CD4-positive, CD25-positive, alpha-beta regulatory T cell (primary cell): ENCODE results near the gene ARF4. TPM values are rescaled to one million over a fixed set of nuclear protein-coding genes. Genes with fewer than 3 reads are reported as not detected.

Experiments
- ATAC-seq, 2 donors: fragments of 150-1000 bp; cut with Tn5 transposase; one replicate each; pipeline ENCODE4 v1.10.0; 2021; ENCODE audit warnings: low read depth in 2 of 2, moderate number of reproducible peaks in 2 of 2, moderate library complexity in 1 of 2
- DNase-seq, 3 donors: peaks; one replicate each; pipeline versions ENCODE4 v3.0.0 to v3.0.0-alpha.2; 2012 to 2022; ENCODE audit warnings: mixed read lengths in 1 of 3
- H3K27ac ChIP-seq: one replicate; pipeline ENCODE4 v1.7.0; 2013; ENCODE audit warnings: mild to moderate bottlenecking, low read length; ENCODE audit not compliant: insufficient read depth, poor library complexity, severe bottlenecking
- H3K27me3 ChIP-seq: one replicate; pipeline ENCODE4 v1.7.0; 2013; ENCODE audit warnings: low read length; ENCODE audit not compliant: control insufficient read depth, insufficient read depth
- H3K36me3 ChIP-seq: one replicate; pipeline ENCODE4 v1.7.0; 2013; ENCODE audit warnings: mild to moderate bottlenecking, low read length, moderate library complexity; ENCODE audit not compliant: control insufficient read depth, insufficient read depth
- H3K4me1 ChIP-seq: 2 replicates; pipeline ENCODE4 v1.7.0; 2013; ENCODE audit warnings: mild to moderate bottlenecking, low read length; ENCODE audit not compliant: insufficient read depth, control insufficient read depth, poor library complexity, severe bottlenecking
- H3K4me3 ChIP-seq: one replicate; pipeline ENCODE4 v1.7.0; 2013; ENCODE audit warnings: low read depth, mild to moderate bottlenecking, low read length, moderate library complexity
- H3K9me3 ChIP-seq, 2 experiments: 1 replicate in 1 of 2; 2 replicates in 1 of 2; pipeline ENCODE4 v1.7.0; 2013; ENCODE audit warnings: low read length in 2 of 2, mild to moderate bottlenecking in 1 of 2, moderate library complexity in 1 of 2; ENCODE audit not compliant: control insufficient read depth in 2 of 2
- H3K27ac Mint-ChIP-seq, 3 donors: one replicate each; pipeline ENCODE4 v1.8.0; 2020 to 2022; ENCODE audit warnings: mild to moderate bottlenecking in 3 of 3, mixed read lengths in 3 of 3, moderate library complexity in 2 of 3
- H3K27me3 Mint-ChIP-seq: one replicate; pipeline ENCODE4 v1.8.0; 2022; ENCODE audit warnings: mild to moderate bottlenecking, mixed read lengths
- H3K36me3 Mint-ChIP-seq: one replicate; pipeline ENCODE4 v1.8.0; 2020; ENCODE audit warnings: mixed read lengths
- H3K4me1 Mint-ChIP-seq, 4 donors: one replicate each; pipeline ENCODE4 v1.8.0; 2020 to 2022; ENCODE audit warnings: mixed read lengths in 4 of 4, mild to moderate bottlenecking in 1 of 4
- H3K4me3 Mint-ChIP-seq, 4 donors: one replicate each; pipeline ENCODE4 v1.8.0; 2020 to 2022; ENCODE audit warnings: mild to moderate bottlenecking in 4 of 4, mixed read lengths in 4 of 4, moderate library complexity in 3 of 4
- H3K9me3 Mint-ChIP-seq, 7 donors: one replicate each; pipeline ENCODE4 v1.8.0; 2020 to 2022; ENCODE audit warnings: mixed read lengths in 7 of 7, mild to moderate bottlenecking in 3 of 7, moderate library complexity in 2 of 7
- polyA plus RNA-seq, 4 donors: library from polyadenylated mRNA; unstranded; fragments of 300-500 nt; fragmentation: Illumina TruSeq; gene quantifications; one replicate each; pipeline ENCODE4 v1.2.3, GENCODE V29; 2021
- total RNA-seq: library from RNA; stranded (reverse); gene quantifications from one replicate; pipeline ENCODE4 v1.2.3, GENCODE V29; 2022

The ARF4 gene
- total and polyA plus RNA-seq, 5 donors from 2014 or later, result 84.6 to 144 (median 132) TPM

- Histone ChIP-seq H3K36me3 (no peaks in the 10 kb centered on the region), H3K9me3 (no peaks in the 10 kb centered on the region), H3K27me3 (no peaks in the 10 kb centered on the region), H3K27ac (no peak overlapping the region), H3K4me3 (no peak overlapping the region), H3K4me1 (no peaks in the 10 kb centered on the region)
- Mint-ChIP-seq H3K4me3 (no peak overlapping the region), H3K4me1 (peaks cover 0 to 2% (median 0%) of the 10 kb centered on the region in 4 donors), H3K27me3 (peaks cover 11% of the 10 kb centered on the region), H3K27ac (no peak overlapping the region), H3K9me3 (peaks cover 0 to 4% (median 0%) of the 10 kb centered on the region in 7 donors), H3K36me3 (no peaks in the 10 kb centered on the region)
- no peak for DNase-seq
- no peak for ATAC-seq
Measured at GRCh38 chr3:57538465-57538864, 58.7 kb downstream of the ARF4 start.

- no peaks in the 10 kb centered on the region for H3K4me1 Mint-ChIP-seq
- no peak overlapping the region for H3K4me3 Mint-ChIP-seq
- no peaks in the 10 kb centered on the region for H3K36me3 Mint-ChIP-seq
- H3K9me3 Mint-ChIP-seq, result peaks cover 0 to 3% (median 0%) of the 10 kb centered on the region in 7 donors
- Histone ChIP-seq H3K9me3 (no peaks in the 10 kb centered on the region), H3K4me1 (no peaks in the 10 kb centered on the region), H3K36me3 (no peaks in the 10 kb centered on the region), H3K27ac (no peak overlapping the region), H3K27me3 (no peaks in the 10 kb centered on the region), H3K4me3 (no peak overlapping the region)
- no peak overlapping the region for H3K27ac Mint-ChIP-seq
- ATAC-seq (no peak), DNase-seq (no peak)
- peaks cover 30% of the 10 kb centered on the region for H3K27me3 Mint-ChIP-seq
Measured at GRCh38 chr3:57530071-57530608, 67.0 kb downstream of the ARF4 start.

Other genes with a start within 250 kb of the ARF4 start
- gene DNAH12, start 53.0 kb downstream of the ARF4 start, total RNA-seq, result 0.22 TPM
- not detected for gene DNAH12, start 53.0 kb downstream of the ARF4 start, polyA plus RNA-seq
- 33.2 TPM for gene PDE12, start 41.1 kb downstream of the ARF4 start, total RNA-seq
- gene PDE12, start 41.1 kb downstream of the ARF4 start, polyA plus RNA-seq, result 10 to 100 TPM; 16.0 to 26.2 (median 19.1) TPM
- 43.6 TPM for gene DENND6A, start 95.7 kb upstream of the ARF4 start, total RNA-seq
- gene DENND6A, start 95.7 kb upstream of the ARF4 start, polyA plus RNA-seq, result 10 to 100 TPM; 28.3 to 34.2 (median 31.6) TPM
- gene SLMAP, start 159.0 kb upstream of the ARF4 start, total RNA-seq, result 84.9 TPM
- gene SLMAP, start 159.0 kb upstream of the ARF4 start, polyA plus RNA-seq, result 10 to 100 TPM; 13.5 to 24.6 (median 19.5) TPM